GM21723 (cell line): ENCODE data around the gene MED13L.
"Not testable (repeated sequence)": the region's sequence is repeated elsewhere in the genome, so short reads cannot be mapped to it uniquely, and the experiment has no call there.

Experiments
- ATAC-seq: cut with Tn5 transposase; IDR thresholded peaks from one replicate; pipeline ENCODE4 v1.9.1; 2021; ENCODE audit warnings: mild to moderate bottlenecking, moderate library complexity; ENCODE audit not compliant: unreplicated experiment

Gene MED13L

GRCh38 chr12:116031624-116032023 is 245.9 kb downstream of the MED13L start:
- not testable (repeated sequence) for ATAC-seq

- no peak for ATAC-seq
These were observed 248.9 kb downstream of the MED13L start for GRCh38 chr12:116028619-116029018.

- ATAC-seq, result no peak
These were observed 250.0 kb downstream of the MED13L start for GRCh38 chr12:116027551-116027821.

DNA sequence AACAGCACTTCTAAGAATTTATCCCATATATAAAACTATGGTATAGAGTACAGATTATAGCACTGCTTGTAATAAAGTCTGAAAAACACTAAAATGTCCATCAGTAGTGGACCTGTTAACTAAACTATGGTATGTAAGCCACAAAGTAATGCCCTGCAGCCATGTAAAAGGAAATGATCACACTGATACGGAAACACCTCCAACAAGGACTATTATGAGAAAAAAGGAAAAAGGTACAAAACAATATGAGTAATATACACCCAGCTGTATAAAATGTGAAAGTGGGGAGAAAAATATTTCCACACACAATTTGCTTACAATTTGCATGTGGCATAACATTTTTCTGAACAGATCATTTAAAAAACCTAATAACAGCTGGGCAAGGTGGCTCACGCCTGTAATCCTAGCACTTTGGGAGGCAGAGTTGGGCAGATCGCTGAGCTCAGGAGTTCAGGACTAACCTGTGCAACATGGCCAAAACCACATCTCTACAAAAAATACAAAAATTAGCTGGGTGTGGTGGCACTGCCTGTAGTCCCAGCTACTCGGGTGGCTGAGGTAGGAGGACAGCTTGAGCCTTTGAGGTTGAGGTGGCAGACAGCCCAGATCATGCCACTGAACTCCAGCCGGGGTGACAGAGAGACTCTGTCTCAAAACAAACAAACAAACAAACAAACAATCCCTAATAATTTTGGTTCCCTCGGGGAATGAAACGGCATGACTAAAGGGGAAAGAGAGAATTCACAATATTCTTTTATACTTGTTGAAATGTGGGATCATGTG is 250.5 kb downstream of the MED13L start:
- ATAC-seq, result no peak

DNA sequence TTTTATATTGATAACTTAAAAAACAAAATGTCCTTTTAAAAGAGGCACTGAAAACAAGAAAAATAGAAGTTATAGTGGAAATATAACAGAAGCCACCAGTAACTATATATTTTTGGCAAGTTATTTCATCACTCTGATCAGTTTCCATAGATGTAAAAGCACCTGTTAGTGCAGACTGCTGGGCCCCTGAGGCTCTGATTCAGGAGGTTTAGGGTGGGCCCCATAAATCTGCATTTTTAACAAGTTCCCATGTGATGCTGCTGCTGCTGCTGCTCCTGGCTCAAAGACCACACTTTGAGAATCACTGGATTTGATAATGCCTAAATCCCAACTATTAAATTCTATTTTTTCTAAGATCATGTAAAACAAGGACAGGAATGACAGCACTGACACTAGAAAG is 251.1 kb downstream of the MED13L start:
- ATAC-seq, result no peak

- ATAC-seq, result no peak
These were observed 252.7 kb downstream of the MED13L start for GRCh38 chr12:116024769-116025168.

DNA sequence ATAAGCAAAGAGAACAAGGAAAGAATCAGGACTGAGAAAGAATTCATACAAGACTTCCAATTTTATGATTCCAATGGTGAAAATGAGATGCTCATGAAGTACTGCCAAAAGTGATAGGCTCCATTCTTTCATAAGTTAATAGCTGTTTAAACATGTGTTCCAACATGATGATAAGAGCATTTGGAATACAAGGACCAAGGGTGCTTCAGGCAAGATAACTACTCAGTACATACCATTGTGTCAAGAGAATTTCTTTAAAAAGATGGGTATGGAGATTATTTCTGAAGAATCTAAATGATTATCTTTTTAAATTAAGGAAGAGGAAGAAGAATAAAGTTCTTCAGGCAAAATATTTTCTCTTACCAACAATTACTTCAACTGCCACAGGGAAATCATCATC is 258.1 kb downstream of the MED13L start:
- no peak for ATAC-seq

GRCh38 chr12:116018282-116018681 is 259.2 kb downstream of the MED13L start:
- ATAC-seq, result no peak

GRCh38 chr12:116015525-116015924 is 262.0 kb downstream of the MED13L start:
- ATAC-seq, result no peak

DNA sequence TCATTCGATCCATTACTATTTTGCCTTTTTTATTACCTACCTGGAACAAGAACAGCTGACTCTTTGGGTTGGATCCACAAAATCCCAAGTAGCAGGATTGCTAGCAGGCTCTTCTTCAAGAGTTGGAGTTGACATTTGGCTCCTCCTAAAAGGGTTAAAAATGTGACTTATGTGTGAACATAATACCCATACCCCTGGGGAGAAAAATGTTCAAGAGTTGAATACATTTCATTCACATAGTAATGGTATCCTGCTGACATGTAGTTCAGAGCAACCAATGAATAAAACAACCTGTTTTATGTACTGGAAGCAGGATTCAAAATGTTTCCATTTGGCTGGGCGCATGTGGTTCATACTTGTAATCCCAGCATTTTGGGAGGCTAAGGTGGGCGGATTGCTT is 264.7 kb downstream of the MED13L start:
- no peak for ATAC-seq

- ATAC-seq, result no peak
These were observed 266.3 kb downstream of the MED13L start for GRCh38 chr12:116011217-116011616.

DNA sequence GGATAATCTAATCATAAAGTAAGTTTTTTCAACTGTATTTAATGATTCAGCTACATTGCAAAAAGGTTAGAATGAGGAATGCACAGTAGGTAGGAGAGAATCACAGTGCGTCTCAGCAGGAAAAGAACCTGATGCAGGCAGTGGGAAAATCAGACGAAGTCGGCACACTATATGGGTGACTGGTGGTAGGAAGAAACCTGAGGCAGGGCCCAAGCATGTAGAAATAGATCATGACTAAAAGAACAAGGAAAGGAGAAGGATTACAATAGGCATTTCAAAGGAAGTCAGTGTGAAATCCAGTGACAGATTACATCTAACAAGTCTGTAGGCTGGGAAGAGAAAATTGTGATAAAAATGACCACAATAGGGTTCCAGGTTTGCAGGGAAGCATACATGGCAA is 267.0 kb downstream of the MED13L start:
- ATAC-seq, result no peak

GRCh38 chr12:116009805-116010204 is 267.7 kb downstream of the MED13L start:
- ATAC-seq, result no peak

- no peak for ATAC-seq
These were observed 271.4 kb downstream of the MED13L start for GRCh38 chr12:116006141-116006540.

DNA sequence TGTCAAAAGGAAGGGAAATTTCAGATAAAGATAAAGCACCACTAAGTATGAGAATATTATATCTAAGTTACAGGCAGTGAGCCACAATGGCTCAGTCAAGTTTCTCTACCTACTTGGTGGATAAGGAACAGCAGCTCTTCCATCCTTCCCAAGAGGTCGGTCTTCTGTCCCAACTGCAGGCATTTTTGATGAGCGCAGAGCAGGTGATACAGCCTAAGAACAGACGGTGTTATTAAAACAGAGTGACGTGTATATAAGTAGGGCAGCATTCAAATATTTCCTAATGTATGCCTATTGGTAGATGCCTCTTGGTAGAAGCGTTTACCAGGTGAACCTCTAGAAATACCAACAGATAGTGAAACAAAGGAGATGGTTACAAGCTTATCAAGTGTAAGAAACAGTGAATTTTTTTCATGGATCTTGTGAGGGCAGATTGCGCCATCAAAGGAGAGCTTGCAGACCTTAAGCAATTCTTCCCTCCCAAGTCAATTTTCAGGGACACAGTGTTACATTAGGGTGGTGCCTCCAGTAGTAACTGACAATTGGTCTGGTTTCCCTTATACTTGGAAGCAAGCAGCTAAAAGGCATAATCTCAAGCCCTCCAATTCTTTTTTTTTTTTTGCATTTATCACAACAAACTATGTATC is 274.5 kb downstream of the MED13L start:
- no peak for ATAC-seq

DNA sequence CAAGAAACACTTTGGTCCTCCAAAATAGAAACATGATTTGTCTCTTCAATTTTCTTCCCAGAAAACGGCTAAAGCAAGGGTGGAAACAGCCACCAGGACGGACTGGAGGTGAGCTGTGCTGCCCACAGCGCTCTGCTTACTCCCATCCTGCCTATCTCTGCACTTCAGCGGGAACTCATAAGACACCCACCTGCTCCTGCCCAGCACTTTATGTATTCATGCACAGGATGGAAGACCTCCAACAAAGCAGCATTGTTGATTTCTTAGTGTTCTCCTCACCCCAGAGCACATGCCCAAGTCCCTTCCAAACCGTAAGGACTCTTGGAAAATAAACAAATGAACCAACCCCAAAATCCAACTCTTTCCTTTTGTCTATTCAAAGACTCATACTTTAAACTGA is 277.2 kb downstream of the MED13L start:
- no peak for ATAC-seq

DNA sequence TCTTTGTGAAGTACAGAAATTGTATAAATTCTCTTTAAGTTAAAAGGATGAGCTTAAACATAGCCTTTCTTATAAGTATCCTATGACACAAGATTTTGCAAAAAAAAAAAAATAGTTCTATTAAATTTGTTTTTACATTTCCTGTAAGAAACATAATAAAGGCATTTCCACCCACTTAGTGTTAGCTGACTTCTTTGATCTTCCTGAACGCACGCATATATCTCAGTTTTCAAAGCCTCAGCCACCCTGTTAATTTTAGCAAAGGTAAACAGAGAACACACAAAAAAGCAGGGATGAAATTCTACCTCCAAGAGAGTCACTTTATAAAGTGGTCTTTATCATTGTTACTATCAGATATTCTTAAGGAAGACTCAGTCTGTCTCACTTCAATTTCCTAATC is 277.9 kb downstream of the MED13L start:
- no peak for ATAC-seq

- ATAC-seq, result no peak
These were observed 278.6 kb downstream of the MED13L start for GRCh38 chr12:115998794-115999478.

DNA sequence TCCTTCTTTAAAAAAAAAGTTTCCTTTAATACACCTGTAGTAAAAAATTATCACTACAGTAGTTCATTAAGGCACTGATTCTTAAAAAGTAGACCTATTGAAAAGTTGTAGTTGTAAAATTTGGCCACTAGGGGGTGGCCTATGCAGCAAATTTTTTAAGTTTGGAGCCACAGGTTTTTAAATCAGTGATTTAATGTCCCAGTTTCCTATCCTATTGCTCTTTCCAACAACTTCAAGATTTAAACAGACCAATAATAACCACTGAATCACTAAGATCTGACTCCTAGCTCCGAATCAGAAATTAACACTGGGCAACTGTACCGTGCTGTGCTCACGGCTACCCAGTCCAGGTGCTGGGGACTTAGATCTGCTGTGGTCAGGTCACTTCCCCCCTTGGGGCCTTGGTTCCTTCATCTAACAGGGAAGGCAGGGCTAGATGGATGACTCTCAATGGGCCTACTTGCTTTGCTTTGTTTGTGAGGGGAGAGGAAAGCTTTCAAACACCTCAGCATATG is 279.3 kb downstream of the MED13L start:
- ATAC-seq, result no peak

- ATAC-seq, result no peak
These were observed 283.8 kb downstream of the MED13L start for GRCh38 chr12:115993737-115994136.

DNA sequence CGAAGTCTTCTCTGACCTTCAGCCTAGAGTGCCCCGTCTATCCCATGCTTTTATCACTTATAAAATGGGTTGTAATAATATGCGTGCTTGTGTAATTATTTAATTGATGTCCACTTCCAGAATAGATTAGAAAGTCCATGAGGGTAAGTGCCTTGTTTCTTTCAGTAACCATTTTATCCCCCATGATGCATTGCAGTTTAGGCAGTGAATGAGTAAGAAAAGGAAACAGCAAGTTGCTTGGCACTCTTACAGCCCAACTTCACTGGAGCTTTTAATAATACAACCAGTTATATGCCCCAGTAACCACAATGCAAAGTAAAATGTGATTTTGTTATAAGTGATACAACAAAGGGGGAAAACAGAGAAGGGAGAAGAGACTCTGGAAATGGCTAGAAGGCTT is 287.3 kb downstream of the MED13L start:
- ATAC-seq, result no peak
